Measurements from ENCODE around the gene ULBP2. TPM values are rescaled to one million over a fixed set of nuclear protein-coding genes. Genes with fewer than 3 reads are reported as not detected.
"Not testable (repeated sequence)": the region's sequence is repeated elsewhere in the genome, so short reads cannot be mapped to it uniquely, and the experiment has no call there.

Gene ULBP2
- total RNA-seq, 1 experiment from 2014 or later = 0.56 TPM

DNA sequence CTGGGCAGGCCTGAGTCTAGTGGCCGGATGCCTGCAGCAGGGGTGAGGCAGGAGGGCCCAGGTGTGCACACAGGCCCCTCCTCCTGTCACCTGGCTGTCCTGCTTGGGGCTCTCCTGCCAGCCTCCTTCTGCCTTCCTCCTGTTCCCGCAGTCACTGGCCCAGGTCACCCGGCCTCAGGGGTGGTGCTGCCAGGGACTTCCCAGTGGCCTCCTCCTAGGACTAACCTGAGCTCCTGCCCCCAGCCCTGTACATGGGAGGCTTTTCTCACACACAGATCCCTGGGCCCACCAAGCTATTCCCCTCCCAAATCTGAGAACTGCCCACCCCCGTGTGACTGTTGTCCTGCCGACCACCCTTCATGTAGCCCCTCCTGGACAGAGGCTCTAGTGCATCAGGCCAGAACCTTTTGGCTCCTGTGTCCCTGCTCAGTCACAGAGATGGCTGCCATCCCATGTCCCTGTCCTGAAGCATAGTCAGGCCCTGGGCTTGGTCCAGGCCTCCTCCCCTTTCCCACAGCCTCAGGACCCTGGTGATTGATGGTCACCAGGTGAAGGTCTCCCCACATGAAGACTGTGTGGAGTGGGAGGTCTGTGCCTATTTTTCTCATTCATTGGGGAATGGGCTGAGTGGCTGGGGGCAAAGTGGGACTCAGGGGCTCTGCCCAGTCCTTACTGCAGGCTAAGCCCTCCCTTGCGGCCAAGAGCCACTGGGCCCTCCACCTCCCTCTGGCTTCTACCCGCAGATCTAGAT lies 20.8 kb downstream of the ULBP2 start:
- Histone ChIP-seq H3K9me3 (ENCODE audit: low read length) (no peaks in the 10 kb centered on the region), H2AFZ (ENCODE audit: low read length) (peak overlapping the region; percentile 39), H3K4me3 (ENCODE audit: low read length) (peak overlapping the region; percentile 64), H3K27ac (ENCODE audit: low read length) (no peak overlapping the region), H3K4me1 (ENCODE audit: low read length) (peaks cover 6% of the 10 kb centered on the region), H3K27me3 (ENCODE audit: low read length) (no peaks in the 10 kb centered on the region), H3K79me2 (ENCODE audit: low read length) (no peaks in the 10 kb centered on the region), H3K9me2 (replicated peaks; ENCODE audit: insufficient read depth, low read length) (no peaks in the 10 kb centered on the region), H3K9ac (ENCODE audit: low read length) (peak overlapping the region; percentile 60), H3K36me3 (ENCODE audit: insufficient read depth, low read length) (no peaks in the 10 kb centered on the region), H3K4me2 (ENCODE audit: low read depth, low read length, poor library complexity, severe bottlenecking) (peak overlapping the region; percentile 64), H4K20me1 (ENCODE audit: insufficient read depth, low read depth, low read length) (no peaks in the 10 kb centered on the region)
- DNase-seq = peak; percentile 21

DNA sequence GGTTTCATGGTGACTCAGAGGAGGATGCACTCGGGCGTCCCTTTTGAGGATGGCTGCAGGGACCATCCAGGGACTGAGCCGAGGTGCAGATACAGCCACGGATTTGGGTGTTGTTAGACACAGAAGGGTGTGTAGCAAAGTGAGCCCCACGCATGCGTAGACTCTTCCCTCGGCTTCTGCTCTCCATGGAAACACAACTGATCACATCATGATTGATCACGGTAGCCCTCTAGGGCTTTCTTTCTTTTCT lies 21.3 kb downstream of the ULBP2 start:
- H3K4me1 ChIP-seq (ENCODE audit: low read length) = peaks cover 6% of the 10 kb centered on the region
- H3K36me3 ChIP-seq (ENCODE audit: insufficient read depth, low read length) = no peaks in the 10 kb centered on the region
- no peaks in the 10 kb centered on the region for H3K79me2 ChIP-seq (ENCODE audit: low read length)
- H2AFZ ChIP-seq (ENCODE audit: low read length) = peak overlapping the region; percentile 39
- peak overlapping the region; percentile 60 for H3K9ac ChIP-seq (ENCODE audit: low read length)
- H3K9me3 ChIP-seq (ENCODE audit: low read length) = no peaks in the 10 kb centered on the region
- peak overlapping the region; percentile 64 for H3K4me3 ChIP-seq (ENCODE audit: low read length)
- no peaks in the 10 kb centered on the region for H4K20me1 ChIP-seq (ENCODE audit: insufficient read depth, low read depth, low read length)
- no peaks in the 10 kb centered on the region for H3K27me3 ChIP-seq (ENCODE audit: low read length)
- H3K9me2 ChIP-seq (replicated peaks; ENCODE audit: insufficient read depth, low read length) = no peaks in the 10 kb centered on the region
- no peak overlapping the region for H3K27ac ChIP-seq (ENCODE audit: low read length)
- H3K4me2 ChIP-seq (ENCODE audit: low read depth, low read length, poor library complexity, severe bottlenecking) = peak overlapping the region; percentile 64
- DNase-seq = peak; percentile 79

DNA sequence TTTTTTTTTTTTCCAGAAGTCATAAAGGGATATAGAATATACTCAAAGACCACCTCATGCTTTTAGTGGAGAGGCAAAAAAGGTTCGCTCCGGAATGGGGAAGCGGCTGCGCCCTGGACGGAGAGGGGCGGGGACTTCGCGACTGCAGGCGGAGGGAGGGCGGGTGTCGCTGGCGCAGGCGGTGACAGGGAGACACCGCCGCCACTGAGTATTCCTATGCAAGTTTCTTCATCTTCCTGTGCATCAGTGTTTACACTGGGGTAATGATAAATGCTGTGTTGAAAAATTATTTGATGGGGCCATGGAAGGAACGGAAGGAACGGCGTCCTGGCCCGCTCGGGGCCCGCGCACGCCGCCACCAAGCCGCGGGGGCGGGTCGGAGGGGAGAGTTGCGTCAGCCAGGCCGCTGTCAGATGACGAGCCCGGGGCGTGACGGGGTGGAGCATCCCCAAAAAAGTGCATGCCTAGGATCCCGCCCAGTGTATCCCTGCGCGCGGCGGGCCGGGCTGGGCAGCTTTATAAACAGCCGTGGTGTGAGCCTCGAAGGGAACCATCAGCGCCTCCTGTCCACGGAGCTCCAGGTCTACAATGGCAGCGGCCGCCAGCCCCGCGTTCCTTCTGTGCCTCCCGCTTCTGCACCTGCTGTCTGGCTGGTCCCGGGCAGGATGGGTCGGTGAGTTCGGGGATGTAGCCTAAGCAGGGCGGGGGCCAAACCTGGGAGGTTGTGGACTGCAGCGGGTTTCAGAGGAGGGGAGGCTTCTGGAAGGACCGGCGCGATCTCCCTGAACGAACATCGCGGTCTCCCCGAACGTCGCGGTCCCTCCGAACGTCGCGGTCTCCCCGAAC lies 21.9 kb downstream of the ULBP2 start, which contains the start of gene ULBP1:
ULBP1 (plus strand) TSS at position 482 of the 846 bp plus-strand sequence; CDS start at position 589, 107 bp downstream.
- Histone ChIP-seq H3K4me3 (ENCODE audit: low read length) (peak within 1 kb of the TSS; percentile 64), H3K27me3 (ENCODE audit: low read length) (no peaks in the 10 kb centered on the region), H2AFZ (ENCODE audit: low read length) (peak within 1 kb of the TSS; percentile 74), H3K9me2 (replicated peaks; ENCODE audit: insufficient read depth, low read length) (no peaks in the 10 kb centered on the region), H3K4me1 (ENCODE audit: low read length) (peaks cover 6% of the 10 kb centered on the region), H3K4me2 (ENCODE audit: low read depth, low read length, poor library complexity, severe bottlenecking) (peak within 1 kb of the TSS; percentile 64), H3K79me2 (ENCODE audit: low read length) (no peaks in the 10 kb centered on the region), H4K20me1 (ENCODE audit: insufficient read depth, low read depth, low read length) (no peaks in the 10 kb centered on the region), H3K9ac (ENCODE audit: low read length) (peak within 1 kb of the TSS; percentile 60), H3K27ac (ENCODE audit: low read length) (no peak within 1 kb of the TSS), H3K36me3 (ENCODE audit: insufficient read depth, low read length) (no peaks in the 10 kb centered on the region), H3K9me3 (ENCODE audit: low read length) (no peaks in the 10 kb centered on the region)
- DNase-seq = peak; percentile 79

DNA sequence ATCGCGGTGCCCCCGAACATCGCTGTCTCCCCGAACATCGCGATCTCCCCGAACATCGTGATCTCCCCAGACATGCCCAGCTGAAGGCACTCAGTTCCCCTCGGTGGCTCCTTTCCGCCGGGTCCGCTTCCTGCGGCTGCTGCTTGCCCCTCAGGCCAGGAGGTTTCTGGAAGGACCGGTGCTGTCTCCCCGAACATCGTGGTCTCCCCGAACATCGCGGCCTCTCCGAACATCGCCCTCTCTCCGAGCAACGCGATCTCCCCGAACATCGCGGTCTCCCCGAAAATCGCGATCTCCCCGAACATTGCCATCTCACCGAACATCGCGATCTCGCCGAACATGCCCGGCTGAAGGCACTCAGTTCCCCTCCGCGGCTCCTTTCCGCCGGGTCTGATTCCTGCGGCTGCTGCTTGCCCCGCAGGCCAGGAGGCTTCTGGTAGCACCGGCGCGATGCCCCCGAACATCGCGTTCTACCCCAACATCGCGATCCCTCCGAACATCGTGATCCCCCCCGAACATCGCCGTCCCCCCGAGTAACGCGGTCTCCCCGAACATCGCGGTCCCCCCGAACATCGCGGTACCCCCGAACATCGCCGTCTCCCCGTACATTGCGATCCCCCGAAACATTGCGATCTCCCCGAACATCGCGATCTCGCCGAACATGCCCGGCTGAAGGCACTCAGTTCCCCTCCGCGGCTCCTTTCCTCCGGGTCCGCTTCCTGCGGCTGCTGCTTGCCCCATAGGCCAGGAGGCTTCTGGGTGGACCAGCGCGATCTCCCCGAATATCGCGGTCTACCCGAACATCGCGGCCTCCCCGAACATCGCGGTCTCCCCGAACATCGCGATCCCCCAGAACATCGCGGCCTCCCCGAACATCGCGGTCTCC lies 22.7 kb downstream of the ULBP2 start:
- Histone ChIP-seq H3K4me3 (ENCODE audit: low read length) (no peak overlapping the region; the same call in 1 of the 2 replicates), H3K9ac (ENCODE audit: low read length) (no peak overlapping the region; the same call in 1 of the 2 replicates), H3K27ac (ENCODE audit: low read length) (no peak overlapping the region), H3K4me2 (ENCODE audit: low read depth, low read length, poor library complexity, severe bottlenecking) (no peak overlapping the region), H3K4me1 (ENCODE audit: low read length) (peaks cover 6% of the 10 kb centered on the region), H3K9me2 (replicated peaks; ENCODE audit: insufficient read depth, low read length) (no peaks in the 10 kb centered on the region), H3K27me3 (ENCODE audit: low read length) (no peaks in the 10 kb centered on the region), H2AFZ (ENCODE audit: low read length) (no peak overlapping the region), H3K9me3 (ENCODE audit: low read length) (no peaks in the 10 kb centered on the region), H4K20me1 (ENCODE audit: insufficient read depth, low read depth, low read length) (no peaks in the 10 kb centered on the region), H3K79me2 (ENCODE audit: low read length) (no peaks in the 10 kb centered on the region), H3K36me3 (ENCODE audit: insufficient read depth, low read length) (no peaks in the 10 kb centered on the region)
- DNase-seq = peak; percentile 23

DNA sequence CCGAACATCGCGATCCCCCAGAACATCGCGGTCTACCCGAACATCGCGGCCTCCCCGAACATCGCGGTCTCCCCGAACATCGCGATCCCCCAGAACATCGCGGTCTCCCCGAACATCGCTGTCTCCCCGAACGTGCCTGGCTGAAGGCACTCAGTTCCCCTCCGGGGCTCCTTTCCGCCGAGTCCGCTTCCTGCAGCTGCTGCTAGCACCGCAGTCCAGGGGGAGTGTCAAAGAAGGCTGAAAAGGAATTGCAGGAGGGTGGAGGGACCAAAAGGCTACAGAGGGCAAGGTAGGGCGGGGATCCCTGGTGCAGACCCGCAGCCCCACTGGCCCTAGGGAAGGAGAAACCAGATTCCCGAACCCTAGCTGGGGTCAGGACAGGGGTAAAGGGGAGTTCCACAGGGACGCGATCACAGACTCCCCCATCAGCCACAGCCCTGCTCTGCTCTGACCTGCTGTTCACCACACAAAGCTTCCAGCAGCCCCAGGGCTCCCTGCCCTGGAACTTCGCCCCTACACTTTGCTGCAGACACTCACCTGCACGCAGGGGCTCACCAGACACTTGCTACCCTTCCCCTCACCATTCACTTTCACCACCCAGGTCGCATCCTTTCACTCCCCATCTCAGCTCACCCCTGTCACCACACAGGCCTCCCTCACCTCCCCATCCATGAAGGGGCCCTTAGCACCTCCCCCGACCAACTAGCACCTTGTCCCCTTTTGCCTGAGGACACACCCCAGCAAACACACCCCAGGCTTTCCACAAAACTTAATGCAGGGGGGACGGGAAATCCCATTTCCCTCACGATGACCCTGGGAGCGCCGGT lies 23.6 kb downstream of the ULBP2 start:
- no peak for DNase-seq
- Histone ChIP-seq H2AFZ (ENCODE audit: low read length) (no peak overlapping the region), H3K79me2 (ENCODE audit: low read length) (no peaks in the 10 kb centered on the region), H3K27me3 (ENCODE audit: low read length) (no peaks in the 10 kb centered on the region), H3K27ac (ENCODE audit: low read length) (no peak overlapping the region), H3K9me3 (ENCODE audit: low read length) (no peaks in the 10 kb centered on the region), H3K4me2 (ENCODE audit: low read depth, low read length, poor library complexity, severe bottlenecking) (no peak overlapping the region), H3K36me3 (ENCODE audit: insufficient read depth, low read length) (no peaks in the 10 kb centered on the region), H3K4me3 (ENCODE audit: low read length) (no peak overlapping the region), H3K4me1 (ENCODE audit: low read length) (peaks cover 6% of the 10 kb centered on the region), H3K9me2 (replicated peaks; ENCODE audit: insufficient read depth, low read length) (no peaks in the 10 kb centered on the region), H4K20me1 (ENCODE audit: insufficient read depth, low read depth, low read length) (no peaks in the 10 kb centered on the region), H3K9ac (ENCODE audit: low read length) (no peak overlapping the region)

DNA sequence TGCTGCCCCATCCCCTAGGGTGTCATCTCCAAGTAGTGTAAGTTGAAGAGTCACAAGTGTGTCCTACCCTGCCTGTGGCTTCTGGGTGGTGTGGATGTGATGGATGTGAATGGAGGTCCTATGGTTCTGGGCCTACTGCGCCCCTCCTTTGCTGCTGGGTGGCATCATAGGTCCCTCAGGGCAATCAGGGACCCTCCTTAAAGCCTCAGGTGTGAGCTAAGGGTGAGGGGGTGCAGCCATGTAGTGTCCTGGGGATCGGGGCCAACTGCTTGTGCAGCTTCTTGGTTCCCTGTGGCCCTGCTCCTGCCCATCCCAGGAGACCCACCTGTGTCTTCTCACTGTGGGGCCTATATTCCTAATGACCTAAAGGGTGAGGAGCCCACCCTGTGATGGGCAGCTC lies 24.5 kb downstream of the ULBP2 start:
- not testable (repeated sequence) for H3K9me3 ChIP-seq (ENCODE audit: low read length); H3K36me3 ChIP-seq (ENCODE audit: insufficient read depth, low read length); H3K4me2 ChIP-seq (ENCODE audit: low read depth, low read length, poor library complexity, severe bottlenecking); H3K4me1 ChIP-seq (ENCODE audit: low read length); H3K27me3 ChIP-seq (ENCODE audit: low read length); H3K4me3 ChIP-seq (ENCODE audit: low read length); H3K9me2 ChIP-seq (replicated peaks; ENCODE audit: insufficient read depth, low read length); H4K20me1 ChIP-seq (ENCODE audit: insufficient read depth, low read depth, low read length); H3K27ac ChIP-seq (ENCODE audit: low read length); DNase-seq; H3K79me2 ChIP-seq (ENCODE audit: low read length); H3K9ac ChIP-seq (ENCODE audit: low read length); H2AFZ ChIP-seq (ENCODE audit: low read length)

DNA sequence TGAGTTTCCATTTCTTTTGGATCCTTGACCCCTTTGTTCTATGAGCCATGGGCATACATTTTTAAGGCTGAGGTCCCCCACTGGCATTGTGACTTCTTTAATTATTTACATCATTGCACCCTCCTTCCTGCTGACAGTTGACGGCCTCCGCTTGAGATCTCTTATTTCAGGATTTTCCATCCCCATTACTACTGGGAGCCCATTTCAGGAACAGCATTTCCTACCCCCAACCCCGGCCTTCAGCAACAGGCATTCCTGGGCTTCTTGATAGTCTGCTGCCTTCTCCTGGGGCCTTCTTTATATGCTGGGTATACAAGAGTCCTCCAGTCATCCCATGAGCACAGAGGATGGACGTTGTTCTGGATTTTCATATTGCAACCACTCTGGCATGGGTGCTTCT lies 25.8 kb downstream of the ULBP2 start:
- Histone ChIP-seq H3K4me1 (ENCODE audit: low read length) (peaks cover 6% of the 10 kb centered on the region), H3K4me2 (ENCODE audit: low read depth, low read length, poor library complexity, severe bottlenecking) (no peak overlapping the region), H2AFZ (ENCODE audit: low read length) (no peak overlapping the region), H4K20me1 (ENCODE audit: insufficient read depth, low read depth, low read length) (no peaks in the 10 kb centered on the region), H3K27me3 (ENCODE audit: low read length) (no peaks in the 10 kb centered on the region), H3K4me3 (ENCODE audit: low read length) (no peak overlapping the region), H3K9me3 (ENCODE audit: low read length) (no peaks in the 10 kb centered on the region), H3K27ac (ENCODE audit: low read length) (no peak overlapping the region), H3K9ac (ENCODE audit: low read length) (no peak overlapping the region), H3K36me3 (ENCODE audit: insufficient read depth, low read length) (no peaks in the 10 kb centered on the region), H3K9me2 (replicated peaks; ENCODE audit: insufficient read depth, low read length) (no peaks in the 10 kb centered on the region), H3K79me2 (ENCODE audit: low read length) (no peaks in the 10 kb centered on the region)
- no peak for DNase-seq

All from Karpas-422 (cell line).